ENCODE data around the gene C1orf210. TPM values are rescaled to one million over a fixed set of nuclear protein-coding genes. Genes with fewer than 3 reads are reported as not detected.

C1orf210 gene
- total RNA-seq, 1 donor from 2014 or later: 2.2 TPM

- H3K4me3 ChIP-seq: no peak overlapping the region
- intact Hi-C loops (cut with DNase I): no loop called here
- H3K36me3 ChIP-seq: no peaks in the 10 kb centered on the region
- no peak overlapping the region for H3K27ac ChIP-seq
- DNase-seq (ENCODE audit: extremely low spot score in 2 of 2): no peak
- H3K4me1 ChIP-seq: peaks cover 6% of the 10 kb centered on the region
- no peaks in the 10 kb centered on the region for H3K9me3 ChIP-seq
- H3K27me3 ChIP-seq: no peaks in the 10 kb centered on the region
- TF ChIP-seq POLR2AphosphoS5 (IDR thresholded peaks at IDR 0.05; ENCODE audit: insufficient read depth in 1 of 2, low read depth in 1 of 2): no peak
- no peak for TF ChIP-seq POLR2A (IDR thresholded peaks at IDR 0.05)
- no peak for TF ChIP-seq CTCF (IDR thresholded peaks at IDR 0.05)
Measured at GRCh38 chr1:43325381-43325780, 40.0 kb upstream of the C1orf210 start.

- DNase-seq (ENCODE audit: extremely low spot score in 2 of 2): no peak
- Histone ChIP-seq H3K4me3 (no peak overlapping the region), H3K36me3 (no peaks in the 10 kb centered on the region), H3K27me3 (no peaks in the 10 kb centered on the region), H3K4me1 (peaks cover under 1% of the 10 kb centered on the region), H3K9me3 (no peaks in the 10 kb centered on the region), H3K27ac (no peak overlapping the region)
- intact Hi-C loops (cut with DNase I): no loop called here
- no peak for TF ChIP-seq POLR2A (IDR thresholded peaks at IDR 0.05)
- TF ChIP-seq POLR2AphosphoS5 (IDR thresholded peaks at IDR 0.05; ENCODE audit: insufficient read depth in 1 of 2, low read depth in 1 of 2): no peak
- no peak for TF ChIP-seq CTCF (IDR thresholded peaks at IDR 0.05)
Measured at GRCh38 chr1:43324810-43325209, 39.4 kb upstream of the C1orf210 start.

GRCh38 chr1:43322506-43322905, 37.1 kb upstream of the C1orf210 start:
- Histone ChIP-seq H3K4me1 (no peaks in the 10 kb centered on the region), H3K27ac (no peak overlapping the region), H3K27me3 (no peaks in the 10 kb centered on the region), H3K4me3 (no peak overlapping the region), H3K36me3 (no peaks in the 10 kb centered on the region), H3K9me3 (no peaks in the 10 kb centered on the region)
- DNase-seq (ENCODE audit: extremely low spot score in 2 of 2): no peak
- intact Hi-C loops (cut with DNase I): no loop called here
- TF ChIP-seq POLR2AphosphoS5 (IDR thresholded peaks at IDR 0.05; ENCODE audit: insufficient read depth in 1 of 2, low read depth in 1 of 2): no peak
- TF ChIP-seq CTCF (IDR thresholded peaks at IDR 0.05): no peak
- no peak for TF ChIP-seq POLR2A (IDR thresholded peaks at IDR 0.05)

- no peak for DNase-seq (ENCODE audit: extremely low spot score in 2 of 2)
- Histone ChIP-seq H3K36me3 (no peaks in the 10 kb centered on the region), H3K27me3 (no peaks in the 10 kb centered on the region)
Measured at GRCh38 chr1:43321331-43321891, 36.0 kb upstream of the C1orf210 start.

More at GRCh38 chr1:43321331-43321891, 36.0 kb upstream of the C1orf210 start:
- no peak for TF ChIP-seq CTCF (IDR thresholded peaks at IDR 0.05)
- no peak for TF ChIP-seq POLR2A (IDR thresholded peaks at IDR 0.05)
- TF ChIP-seq POLR2AphosphoS5 (IDR thresholded peaks at IDR 0.05; ENCODE audit: insufficient read depth in 1 of 2, low read depth in 1 of 2): no peak
- Histone ChIP-seq H3K27ac (no peak overlapping the region), H3K4me1 (no peaks in the 10 kb centered on the region), H3K9me3 (no peaks in the 10 kb centered on the region), H3K4me3 (no peak overlapping the region)
- intact Hi-C loops (cut with DNase I): no loop called here
